ENCODE data around the gene BCAS4.

GRCh38 chr20:50794846-50795634, at the start of gene BCAS4:
- TF ChIP-seq SIN3A (IDR thresholded peaks at IDR 0.05; ENCODE audit: borderline replicate concordance, insufficient read depth, low read depth, low read length) (peak; percentile 73; the same call in 1 of the 2 replicates), CTCF (IDR thresholded peaks at IDR 0.05) (peak; percentile 99), REST (IDR thresholded peaks at IDR 0.05; ENCODE audit: insufficient read depth in 1 of 2, low read depth in 2 of 2, low read length in 1 of 2) (no peak), POLR2AphosphoS5 (IDR thresholded peaks at IDR 0.05; ENCODE audit: low read depth, low read length) (no peak)

Measured in Panc1 (cell line).